SK-N-SH treated with all-trans-retinoic acid at 6 μM for 48 hours (cell line): ENCODE results near the gene MUS81.

Source experiments
- ARNTL ChIP-seq: fragments of 450-650 bp; formaldehyde crosslinking; IDR thresholded peaks from 2 replicates; pipeline ENCODE4 v1.5.0; 2020; ENCODE audit warnings: low read depth, mild to moderate bottlenecking, moderate library complexity, borderline replicate concordance
- BACH2 ChIP-seq: fragments of 250-450 bp; sonication (Bioruptor Pico); IDR thresholded peaks from 2 replicates; pipeline ENCODE4 v1.9.0; 2021; ENCODE audit warnings: mild to moderate bottlenecking, borderline replicate concordance
- ISL1 ChIP-seq: fragments of 250-450 bp; sonication (Bioruptor Pico); IDR thresholded peaks from 2 replicates; pipeline ENCODE4 v2.1.2; 2022; ENCODE audit warnings: mild to moderate bottlenecking, moderate library complexity
- PPARA ChIP-seq: fragments of 250-450 bp; sonication (Bioruptor Pico); IDR thresholded peaks from 2 replicates; pipeline ENCODE4 v1.5.0; 2020; ENCODE audit warnings: mild to moderate bottlenecking, borderline replicate concordance
- RARB ChIP-seq: fragments of 250-450 bp; sonication (Bioruptor Pico); IDR thresholded peaks from 2 replicates; pipeline ENCODE4 v1.8.0; 2021; ENCODE audit warnings: mild to moderate bottlenecking, moderate library complexity
- ZFP3 ChIP-seq: fragments of 250-450 bp; sonication (Bioruptor Pico); IDR thresholded peaks from 2 replicates; pipeline ENCODE4 v1.5.0; 2020; ENCODE audit warnings: mild to moderate bottlenecking, moderate library complexity
- TF ChIP-seq, protein P1 (sequence below): fragments of 250-450 bp; sonication (Bioruptor Pico); IDR thresholded peaks from 2 replicates; pipeline ENCODE4 v1.8.0; 2020; ENCODE audit warnings: mild to moderate bottlenecking, moderate library complexity, borderline replicate concordance

GRCh38 chr11:65811764-65812475 lies 48.3 kb upstream of the MUS81 start:
- TF ChIP-seq ZFP3 (CRISPR knock-in tag) = no peak
- no peak for TF ChIP-seq BACH2 (CRISPR knock-in tag)
- TF ChIP-seq PPARA (CRISPR knock-in tag) = no peak
- TF ChIP-seq RARB (CRISPR knock-in tag) = no peak
- TF ChIP-seq, protein P1, sequence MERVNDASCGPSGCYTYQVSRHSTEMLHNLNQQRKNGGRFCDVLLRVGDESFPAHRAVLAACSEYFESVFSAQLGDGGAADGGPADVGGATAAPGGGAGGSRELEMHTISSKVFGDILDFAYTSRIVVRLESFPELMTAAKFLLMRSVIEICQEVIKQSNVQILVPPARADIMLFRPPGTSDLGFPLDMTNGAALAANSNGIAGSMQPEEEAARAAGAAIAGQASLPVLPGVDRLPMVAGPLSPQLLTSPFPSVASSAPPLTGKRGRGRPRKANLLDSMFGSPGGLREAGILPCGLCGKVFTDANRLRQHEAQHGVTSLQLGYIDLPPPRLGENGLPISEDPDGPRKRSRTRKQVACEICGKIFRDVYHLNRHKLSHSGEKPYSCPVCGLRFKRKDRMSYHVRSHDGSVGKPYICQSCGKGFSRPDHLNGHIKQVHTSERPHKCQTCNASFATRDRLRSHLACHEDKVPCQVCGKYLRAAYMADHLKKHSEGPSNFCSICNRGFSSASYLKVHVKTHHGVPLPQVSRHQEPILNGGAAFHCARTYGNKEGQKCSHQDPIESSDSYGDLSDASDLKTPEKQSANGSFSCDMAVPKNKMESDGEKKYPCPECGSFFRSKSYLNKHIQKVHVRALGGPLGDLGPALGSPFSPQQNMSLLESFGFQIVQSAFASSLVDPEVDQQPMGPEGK (CRISPR knock-in tag) = no peak
- no peak for TF ChIP-seq ISL1 (CRISPR knock-in tag)
- TF ChIP-seq ARNTL (CRISPR knock-in tag) = no peak
